ENCODE results near the gene CAPNS1.

The CAPNS1 gene

DNA sequence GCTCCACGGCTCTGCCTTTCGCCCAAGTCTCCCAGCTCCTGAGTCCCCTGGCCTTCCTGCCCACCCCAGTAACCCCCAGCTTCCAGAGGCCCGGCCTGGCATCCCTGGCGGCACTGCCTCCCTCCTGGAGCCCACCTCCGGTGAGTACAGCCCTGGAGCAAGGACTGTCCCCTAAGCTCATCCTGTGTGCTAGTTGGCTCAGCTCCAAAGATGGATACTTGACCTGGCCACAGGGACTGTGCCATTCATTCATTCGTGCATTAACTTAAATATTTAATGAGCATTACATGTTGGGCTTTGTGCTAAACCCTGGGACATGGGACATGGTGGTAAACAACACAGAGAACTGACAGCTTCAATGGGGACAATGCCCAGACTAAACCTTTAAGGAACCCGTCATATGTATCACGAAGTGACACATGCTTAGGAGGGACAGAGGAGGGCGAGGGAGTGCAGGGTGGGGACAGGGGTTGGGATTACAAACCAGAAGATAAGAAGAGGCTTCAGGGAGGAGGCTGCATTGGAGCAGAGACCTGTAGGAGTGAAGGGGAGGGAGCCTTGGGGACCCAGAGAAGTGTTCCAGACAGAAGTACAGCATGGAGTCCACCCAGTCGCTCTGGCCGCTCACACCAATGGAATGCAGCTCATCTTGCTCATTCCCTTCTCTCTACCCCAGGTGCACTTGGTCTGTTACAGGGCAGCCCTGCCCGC lies 35.9 kb upstream of the CAPNS1 start:
- Histone ChIP-seq H3K4me3 (ENCODE audit: low read depth, low read length) (no peak overlapping the region), H3K36me3 (ENCODE audit: control insufficient read depth, insufficient read depth, low read length) (peaks cover 70% of the 10 kb centered on the region), H3K27me3 (ENCODE audit: control insufficient read depth, insufficient read depth, low read length) (no peaks in the 10 kb centered on the region), H3K4me1 (ENCODE audit: control insufficient read depth, insufficient read depth, low read length) (no peaks in the 10 kb centered on the region), H3K9me3 (ENCODE audit: control insufficient read depth, insufficient read depth, low read length) (no peaks in the 10 kb centered on the region), H3K27ac (ENCODE audit: low read depth, low read length) (no peak overlapping the region), H3K9ac (ENCODE audit: low read depth, low read length) (no peak overlapping the region)

DNA sequence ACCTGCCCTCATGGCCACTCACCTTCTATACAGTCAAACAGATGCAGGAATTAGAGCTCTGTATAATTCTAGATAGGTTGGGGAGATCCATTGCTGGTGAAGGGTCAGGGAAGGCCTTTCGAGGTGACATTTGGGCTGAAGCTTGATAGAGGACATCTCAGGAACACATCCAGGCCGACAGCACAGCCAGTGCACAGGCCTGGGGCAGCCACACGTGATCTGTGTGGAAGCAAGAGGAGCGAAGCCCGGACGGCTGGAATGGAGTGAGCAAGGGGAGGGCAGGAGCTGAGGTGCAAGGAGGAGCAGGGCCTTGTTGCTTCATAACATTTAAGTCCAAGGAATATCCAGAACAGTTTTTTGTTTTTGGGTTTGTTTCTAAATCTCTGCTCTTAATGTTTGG lies 33.4 kb upstream of the CAPNS1 start:
- Histone ChIP-seq H3K27ac (ENCODE audit: low read depth, low read length) (no peak overlapping the region), H3K4me3 (ENCODE audit: low read depth, low read length) (no peak overlapping the region), H3K9me3 (ENCODE audit: control insufficient read depth, insufficient read depth, low read length) (no peaks in the 10 kb centered on the region), H3K36me3 (ENCODE audit: control insufficient read depth, insufficient read depth, low read length) (peaks cover 46% of the 10 kb centered on the region), H3K4me1 (ENCODE audit: control insufficient read depth, insufficient read depth, low read length) (peaks cover 11% of the 10 kb centered on the region), H3K27me3 (ENCODE audit: control insufficient read depth, insufficient read depth, low read length) (no peaks in the 10 kb centered on the region), H3K9ac (ENCODE audit: low read depth, low read length) (no peak overlapping the region)

DNA sequence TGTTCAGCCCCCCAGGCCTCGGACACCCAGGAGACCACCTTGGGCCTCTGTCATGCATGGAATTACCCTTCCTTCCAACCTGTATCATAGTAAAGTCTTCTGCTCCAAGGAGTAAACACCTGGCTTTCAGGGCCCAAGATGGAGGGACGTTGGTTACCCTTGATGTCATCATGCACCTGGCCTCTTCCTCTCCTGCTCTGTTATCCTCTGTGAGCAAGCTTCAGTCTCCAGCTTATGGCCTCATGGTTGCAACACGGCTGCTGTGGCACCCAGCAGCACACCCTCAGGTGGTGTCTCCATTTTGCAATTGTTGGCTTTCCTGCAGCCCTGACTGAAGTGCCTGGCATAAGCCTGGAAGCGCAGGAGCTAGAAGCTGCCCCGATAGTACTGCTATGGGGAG lies 32.9 kb upstream of the CAPNS1 start:
- peaks cover 13% of the 10 kb centered on the region for H3K4me1 ChIP-seq (ENCODE audit: control insufficient read depth, insufficient read depth, low read length)
- H3K9me3 ChIP-seq (ENCODE audit: control insufficient read depth, insufficient read depth, low read length) = no peaks in the 10 kb centered on the region
- no peak overlapping the region for H3K4me3 ChIP-seq (ENCODE audit: low read depth, low read length)
- no peak overlapping the region for H3K9ac ChIP-seq (ENCODE audit: low read depth, low read length)
- peaks cover 41% of the 10 kb centered on the region for H3K36me3 ChIP-seq (ENCODE audit: control insufficient read depth, insufficient read depth, low read length)
- no peaks in the 10 kb centered on the region for H3K27me3 ChIP-seq (ENCODE audit: control insufficient read depth, insufficient read depth, low read length)
- H3K27ac ChIP-seq (ENCODE audit: low read depth, low read length) = no peak overlapping the region

DNA sequence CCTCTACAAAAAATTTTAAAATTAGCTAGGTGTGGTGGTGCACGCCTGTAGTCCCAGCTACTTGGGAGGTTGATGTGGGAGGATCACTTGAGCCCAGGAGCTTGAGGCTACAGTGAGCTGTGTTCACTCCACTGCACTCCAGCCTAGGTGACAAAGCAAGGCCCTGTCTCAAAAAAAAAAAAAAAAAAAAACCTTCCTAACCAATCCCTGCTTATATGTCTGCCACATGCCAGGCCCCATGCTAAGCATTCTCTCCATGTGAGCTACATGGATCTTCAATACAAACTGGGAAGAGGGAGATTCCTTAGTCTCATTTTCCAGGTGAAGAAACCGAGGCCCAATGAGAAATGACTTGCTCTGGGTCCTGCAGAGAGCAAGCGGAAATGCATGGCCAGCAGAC lies 31.2 kb upstream of the CAPNS1 start:
- H3K4me1 ChIP-seq (ENCODE audit: control insufficient read depth, insufficient read depth, low read length) = peaks cover 13% of the 10 kb centered on the region
- H3K9me3 ChIP-seq (ENCODE audit: control insufficient read depth, insufficient read depth, low read length) = no peaks in the 10 kb centered on the region
- peaks cover 39% of the 10 kb centered on the region for H3K36me3 ChIP-seq (ENCODE audit: control insufficient read depth, insufficient read depth, low read length)
- H3K4me3 ChIP-seq (ENCODE audit: low read depth, low read length) = no peak overlapping the region
- no peak overlapping the region for H3K27ac ChIP-seq (ENCODE audit: low read depth, low read length)
- H3K9ac ChIP-seq (ENCODE audit: low read depth, low read length) = no peak overlapping the region
- H3K27me3 ChIP-seq (ENCODE audit: control insufficient read depth, insufficient read depth, low read length) = no peaks in the 10 kb centered on the region

DNA sequence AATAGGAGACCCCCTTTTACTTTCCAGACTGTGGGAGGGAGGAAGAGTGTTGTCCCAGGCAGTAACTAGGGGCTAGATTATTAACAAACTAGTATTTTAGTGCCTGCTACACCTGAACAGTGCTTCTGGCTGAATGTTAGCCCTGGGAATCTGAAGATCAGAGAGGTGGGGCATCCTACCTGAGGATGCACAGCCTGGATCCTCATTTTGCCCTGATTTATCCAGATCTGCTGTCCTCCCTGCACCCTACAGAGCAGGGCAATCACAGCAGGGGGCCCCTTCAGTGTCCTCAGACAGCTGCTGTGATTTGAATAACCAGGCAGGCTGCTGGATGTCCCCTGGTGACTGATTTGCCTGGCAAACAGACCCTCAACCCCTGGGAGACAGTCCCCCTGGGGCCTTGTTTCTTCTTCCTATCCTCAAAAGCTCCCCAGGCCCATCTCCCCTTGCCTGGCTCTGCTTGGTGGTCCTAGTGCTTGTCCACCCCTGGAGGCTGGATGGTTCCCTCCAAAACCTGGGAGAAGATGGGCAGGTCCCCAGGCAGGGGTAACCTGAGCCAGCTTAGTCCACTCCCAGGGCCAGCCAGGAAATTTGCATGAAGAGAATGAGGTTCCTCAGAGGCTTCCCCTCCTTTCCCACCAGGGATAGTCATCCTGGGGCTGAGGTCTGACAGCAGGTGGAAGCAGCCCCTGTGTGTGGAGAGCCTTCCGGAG lies 29.2 kb upstream of the CAPNS1 start, which contains the start of gene OVOL3:
OVOL3 (plus strand) TSS at position 657 of the 713 bp plus-strand sequence. CDS start 60 bp downstream, outside the sequence.
- H3K9ac ChIP-seq (ENCODE audit: low read depth, low read length) = no peak within 1 kb of the TSS

DNA sequence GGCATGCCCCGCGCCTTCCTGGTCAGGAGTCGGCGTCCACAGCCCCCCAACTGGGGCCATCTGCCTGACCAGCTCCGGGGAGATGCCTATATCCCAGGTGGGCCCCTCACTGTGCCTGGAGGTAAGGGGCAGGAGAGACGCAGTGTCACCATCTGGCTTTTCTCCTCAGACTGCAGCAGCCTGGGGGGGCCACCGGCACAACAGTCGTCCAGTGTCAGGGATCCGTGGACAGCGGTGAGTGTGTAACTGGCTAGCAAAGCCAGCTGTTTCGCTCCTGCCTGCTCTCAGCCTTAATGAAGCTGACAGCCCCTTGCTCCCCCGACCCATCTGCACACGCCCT lies 28.7 kb upstream of the CAPNS1 start:
- no peak overlapping the region for H3K9ac ChIP-seq (ENCODE audit: low read depth, low read length)
- H3K4me1 ChIP-seq (ENCODE audit: control insufficient read depth, insufficient read depth, low read length) = peaks cover 13% of the 10 kb centered on the region
- H3K9me3 ChIP-seq (ENCODE audit: control insufficient read depth, insufficient read depth, low read length) = no peaks in the 10 kb centered on the region
- no peaks in the 10 kb centered on the region for H3K27me3 ChIP-seq (ENCODE audit: control insufficient read depth, insufficient read depth, low read length)
- H3K4me3 ChIP-seq (ENCODE audit: low read depth, low read length) = no peak overlapping the region; the same call in 1 of the 2 replicates
- H3K36me3 ChIP-seq (ENCODE audit: control insufficient read depth, insufficient read depth, low read length) = peaks cover 22% of the 10 kb centered on the region
- H3K27ac ChIP-seq (ENCODE audit: low read depth, low read length) = peak overlapping the region; percentile 64

More for the DNA sequence above, 29.2 kb upstream of the CAPNS1 start, which contains the start of gene OVOL3:
- peak within 1 kb of the TSS; percentile 64 for H3K27ac ChIP-seq (ENCODE audit: low read depth, low read length)
- peaks cover 13% of the 10 kb centered on the region for H3K4me1 ChIP-seq (ENCODE audit: control insufficient read depth, insufficient read depth, low read length)
- no peaks in the 10 kb centered on the region for H3K9me3 ChIP-seq (ENCODE audit: control insufficient read depth, insufficient read depth, low read length)
- no peak within 1 kb of the TSS; the same call in 1 of the 2 replicates for H3K4me3 ChIP-seq (ENCODE audit: low read depth, low read length)
- H3K36me3 ChIP-seq (ENCODE audit: control insufficient read depth, insufficient read depth, low read length) = peaks cover 21% of the 10 kb centered on the region
- no peaks in the 10 kb centered on the region for H3K27me3 ChIP-seq (ENCODE audit: control insufficient read depth, insufficient read depth, low read length)

DNA sequence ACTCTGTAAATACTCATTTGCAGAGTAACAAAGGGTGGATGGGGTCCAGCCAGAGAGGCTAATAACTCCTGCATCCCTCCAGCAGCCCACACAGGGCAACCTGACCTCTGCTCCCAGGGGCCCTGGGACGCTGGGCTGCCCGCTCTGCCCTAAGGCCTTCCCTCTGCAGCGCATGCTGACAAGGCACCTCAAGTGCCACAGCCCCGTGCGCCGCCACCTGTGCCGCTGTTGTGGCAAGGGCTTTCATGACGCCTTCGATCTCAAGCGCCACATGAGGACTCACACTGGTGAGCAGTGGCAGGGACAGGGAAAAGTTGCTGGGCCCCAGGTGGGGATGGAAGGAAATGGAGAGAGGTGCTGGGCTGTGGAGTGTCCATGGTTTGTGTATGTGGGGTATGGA lies 27.2 kb upstream of the CAPNS1 start:
- Histone ChIP-seq H3K4me1 (ENCODE audit: control insufficient read depth, insufficient read depth, low read length) (peaks cover 13% of the 10 kb centered on the region), H3K36me3 (ENCODE audit: control insufficient read depth, insufficient read depth, low read length) (peaks cover 27% of the 10 kb centered on the region), H3K27me3 (ENCODE audit: control insufficient read depth, insufficient read depth, low read length) (no peaks in the 10 kb centered on the region), H3K9ac (ENCODE audit: low read depth, low read length) (no peak overlapping the region), H3K9me3 (ENCODE audit: control insufficient read depth, insufficient read depth, low read length) (no peaks in the 10 kb centered on the region), H3K4me3 (ENCODE audit: low read depth, low read length) (no peak overlapping the region), H3K27ac (ENCODE audit: low read depth, low read length) (no peak overlapping the region)

DNA sequence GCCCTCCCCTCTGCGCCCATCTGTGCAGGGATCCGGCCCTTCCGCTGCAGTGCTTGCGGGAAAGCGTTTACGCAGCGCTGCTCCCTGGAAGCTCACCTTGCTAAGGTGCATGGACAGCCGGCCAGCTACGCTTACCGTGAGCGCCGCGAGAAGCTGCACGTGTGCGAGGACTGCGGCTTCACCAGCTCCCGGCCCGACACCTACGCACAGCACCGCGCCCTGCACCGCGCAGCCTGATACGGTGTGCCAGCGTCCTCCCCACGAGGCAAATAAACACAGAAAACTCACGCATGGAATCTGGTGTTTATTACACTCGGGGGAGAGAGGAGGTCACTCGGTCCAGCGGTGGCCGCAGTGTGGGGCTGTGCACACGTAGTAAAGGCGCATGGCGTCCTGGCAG lies 26.4 kb upstream of the CAPNS1 start:
- Histone ChIP-seq H3K27me3 (ENCODE audit: control insufficient read depth, insufficient read depth, low read length) (no peaks in the 10 kb centered on the region), H3K9me3 (ENCODE audit: control insufficient read depth, insufficient read depth, low read length) (no peaks in the 10 kb centered on the region), H3K36me3 (ENCODE audit: control insufficient read depth, insufficient read depth, low read length) (peaks cover 34% of the 10 kb centered on the region), H3K4me1 (ENCODE audit: control insufficient read depth, insufficient read depth, low read length) (peaks cover 13% of the 10 kb centered on the region), H3K9ac (ENCODE audit: low read depth, low read length) (0 out of 2 replicates have a peak overlapping the region, but pooled peaks have one; percentile 85), H3K4me3 (ENCODE audit: low read depth, low read length) (peak overlapping the region; percentile 99), H3K27ac (ENCODE audit: low read depth, low read length) (no peak overlapping the region)

DNA sequence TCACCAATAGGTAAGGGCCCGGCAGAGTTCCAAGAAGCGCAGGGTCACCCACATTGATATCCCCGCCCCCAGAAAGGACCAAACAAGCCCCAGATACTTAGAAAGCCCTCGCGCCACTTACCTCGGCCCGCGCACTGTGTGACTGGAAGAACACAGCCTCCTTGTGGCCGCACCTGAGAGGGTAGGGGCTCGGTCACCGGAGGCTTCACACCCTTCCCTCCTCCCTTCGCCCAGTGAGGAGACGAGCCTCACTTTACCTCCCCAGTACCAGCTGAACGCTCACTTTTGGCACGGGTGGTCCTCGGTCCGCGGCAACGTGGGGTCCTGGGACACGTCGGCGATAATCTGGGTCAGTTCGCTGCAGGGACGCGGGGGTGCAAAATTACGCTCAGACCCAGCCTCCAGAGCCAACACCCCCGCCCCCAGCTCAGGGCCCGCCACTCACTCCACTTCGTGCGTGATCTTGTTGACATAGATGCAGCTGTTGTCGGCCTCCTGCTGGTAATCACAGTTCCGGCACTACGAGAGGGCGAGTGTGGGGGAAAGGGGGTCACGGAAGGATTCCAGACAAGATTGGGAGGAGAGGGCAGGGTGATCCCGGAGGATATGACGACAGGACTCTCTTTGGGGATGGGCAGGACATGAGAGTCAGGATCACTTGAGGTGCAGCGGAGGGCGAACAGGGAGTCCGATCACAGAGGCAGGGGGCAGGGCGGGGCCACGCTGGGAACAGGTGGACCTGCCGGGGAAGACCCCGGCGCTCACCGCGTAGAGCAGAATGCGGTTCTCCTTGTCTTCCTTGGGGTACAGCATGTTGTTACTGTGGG lies 25.8 kb upstream of the CAPNS1 start:
- peak overlapping the region; percentile 96 for H3K27ac ChIP-seq (ENCODE audit: low read depth, low read length)
- H3K4me3 ChIP-seq (ENCODE audit: low read depth, low read length) = peak overlapping the region; percentile 99
- H3K9ac ChIP-seq (ENCODE audit: low read depth, low read length) = peak overlapping the region; percentile 85
- H3K27me3 ChIP-seq (ENCODE audit: control insufficient read depth, insufficient read depth, low read length) = no peaks in the 10 kb centered on the region
- H3K4me1 ChIP-seq (ENCODE audit: control insufficient read depth, insufficient read depth, low read length) = peaks cover 13% of the 10 kb centered on the region
- peaks cover 40% of the 10 kb centered on the region for H3K36me3 ChIP-seq (ENCODE audit: control insufficient read depth, insufficient read depth, low read length)
- H3K9me3 ChIP-seq (ENCODE audit: control insufficient read depth, insufficient read depth, low read length) = no peaks in the 10 kb centered on the region

DNA sequence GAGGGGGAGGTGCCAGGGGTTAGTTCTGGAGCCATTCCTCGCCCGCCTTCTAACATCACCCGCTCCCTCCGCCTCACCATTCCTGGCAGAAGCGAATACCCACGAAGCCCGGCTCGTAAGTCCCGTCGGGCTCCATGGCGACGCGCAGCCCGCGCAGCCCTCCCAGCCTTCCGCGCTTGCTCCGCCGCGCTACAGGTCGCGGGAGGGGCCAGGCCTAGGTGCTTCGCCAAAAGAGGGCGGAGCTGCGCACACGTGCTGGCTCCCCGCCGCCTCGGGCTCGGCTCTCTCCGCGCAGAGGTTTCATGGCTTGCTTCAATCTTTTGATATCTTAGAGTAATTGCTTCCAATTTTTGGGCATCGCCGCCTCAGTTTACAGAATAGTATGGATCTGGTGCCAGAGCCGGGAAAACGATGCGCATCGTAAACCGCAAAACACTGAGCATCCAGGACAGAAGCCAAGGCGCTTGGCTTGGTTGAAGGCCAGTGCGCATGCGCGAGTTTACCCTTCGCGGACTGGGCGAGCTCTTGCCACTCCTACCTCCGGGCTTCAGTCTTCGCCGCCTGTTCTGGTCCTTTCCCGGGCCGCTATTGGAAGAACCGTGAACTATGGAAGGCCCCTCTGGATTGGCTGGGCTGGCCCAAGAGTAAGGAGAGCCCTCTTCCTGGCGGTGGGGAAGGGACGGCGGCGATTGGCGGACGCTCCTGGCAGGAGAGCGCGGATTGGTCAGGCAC lies 25.0 kb upstream of the CAPNS1 start, which contains the start of gene POLR2I:
POLR2I (minus strand) TSS at position 155 of the 732 bp plus-strand sequence; CDS start at position 136, 19 bp downstream.
- peak within 1 kb of the TSS; percentile 96 for H3K27ac ChIP-seq (ENCODE audit: low read depth, low read length)
- H3K36me3 ChIP-seq (ENCODE audit: control insufficient read depth, insufficient read depth, low read length) = peaks cover 46% of the 10 kb centered on the region
- H3K9ac ChIP-seq (ENCODE audit: low read depth, low read length) = peak within 1 kb of the TSS; percentile 85
- no peaks in the 10 kb centered on the region for H3K27me3 ChIP-seq (ENCODE audit: control insufficient read depth, insufficient read depth, low read length)
- no peaks in the 10 kb centered on the region for H3K9me3 ChIP-seq (ENCODE audit: control insufficient read depth, insufficient read depth, low read length)
- H3K4me3 ChIP-seq (ENCODE audit: low read depth, low read length) = peak within 1 kb of the TSS; percentile 99
- peaks cover 15% of the 10 kb centered on the region for H3K4me1 ChIP-seq (ENCODE audit: control insufficient read depth, insufficient read depth, low read length)

Data from HUES48 (cell line).